Rectal smooth muscle tissue (tissue), 1 donor: ENCODE results near the gene CLDN7.
A peak's percentile ranks its signal among the peaks of the same experiment; 100 is the strongest.

Experiments
- H3K27ac ChIP-seq: one replicate; pipeline ENCODE4 v1.7.0; 2013; ENCODE audit warnings: low read depth, low read length, inconsistent platforms
- H3K27me3 ChIP-seq: one replicate; pipeline ENCODE4 v1.7.0; 2013; ENCODE audit warnings: low read length; ENCODE audit not compliant: control insufficient read depth, insufficient read depth
- H3K36me3 ChIP-seq: one replicate; pipeline ENCODE4 v1.7.0; 2013; ENCODE audit warnings: low read length; ENCODE audit not compliant: control insufficient read depth, insufficient read depth
- H3K4me1 ChIP-seq: one replicate; pipeline ENCODE4 v1.7.0; 2013; ENCODE audit warnings: low read length; ENCODE audit not compliant: control insufficient read depth, insufficient read depth
- H3K4me3 ChIP-seq: one replicate; pipeline ENCODE4 v1.7.0; 2013; ENCODE audit warnings: low read length
- H3K9ac ChIP-seq: one replicate; pipeline ENCODE4 v1.7.0; 2013; ENCODE audit warnings: low read length

CLDN7 gene

GRCh38 chr17:7217113-7217987 is 44.9 kb downstream of the CLDN7 start:
- peaks cover 3% of the 10 kb centered on the region for H3K27me3 ChIP-seq
- no peak overlapping the region for H3K9ac ChIP-seq
- H3K4me1 ChIP-seq, result peaks cover 30% of the 10 kb centered on the region
- peaks cover 5% of the 10 kb centered on the region for H3K36me3 ChIP-seq
- peak overlapping the region; percentile 77 for H3K27ac ChIP-seq
- H3K4me3 ChIP-seq, result peak overlapping the region; percentile 56

DNA sequence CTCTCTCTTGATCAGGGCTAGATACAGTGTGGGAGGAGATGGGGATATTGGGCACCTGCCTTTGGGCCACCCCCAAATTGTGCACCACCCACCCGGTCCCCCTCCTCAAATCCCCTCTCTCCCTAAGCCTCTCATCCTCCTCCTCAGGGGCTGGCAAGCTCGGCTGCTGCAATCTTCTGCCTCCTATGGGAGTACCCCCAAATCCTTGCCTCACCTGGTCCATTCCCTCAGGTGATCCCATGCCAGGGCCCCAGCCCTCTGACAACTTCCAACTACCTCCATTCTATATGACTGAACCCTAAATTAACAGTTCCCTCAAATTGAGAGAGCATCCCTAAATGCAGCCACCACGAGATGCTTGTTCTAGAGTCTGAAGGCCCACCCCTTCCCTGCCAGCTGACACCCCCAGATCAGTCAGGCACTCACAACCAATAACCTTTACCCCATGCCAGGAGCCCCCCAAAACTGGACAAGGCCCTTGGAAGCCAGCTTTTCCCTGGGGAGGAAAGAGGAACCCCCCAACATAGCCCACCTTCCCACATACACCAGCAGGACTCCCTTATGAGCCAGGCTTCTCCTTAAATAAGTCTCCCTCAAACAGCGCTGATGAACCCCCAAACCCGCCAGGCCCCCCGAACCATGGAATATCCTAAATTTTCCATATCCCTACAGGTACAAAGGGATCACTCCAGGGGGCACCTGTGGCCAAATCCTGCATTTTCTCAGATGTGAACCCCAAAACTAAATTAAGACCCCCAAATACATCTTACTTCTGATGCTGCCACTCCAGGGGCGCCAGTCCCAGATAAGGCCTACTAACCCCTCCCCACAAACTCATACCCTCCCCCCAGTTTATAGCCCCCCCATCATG is 45.8 kb downstream of the CLDN7 start:
- H3K4me1 ChIP-seq, result peaks cover 35% of the 10 kb centered on the region
- peak overlapping the region; percentile 29 for H3K27ac ChIP-seq
- no peak overlapping the region for H3K9ac ChIP-seq
- H3K4me3 ChIP-seq, result peak overlapping the region; percentile 32
- H3K36me3 ChIP-seq, result no peaks in the 10 kb centered on the region
- H3K27me3 ChIP-seq, result peaks cover 3% of the 10 kb centered on the region

DNA sequence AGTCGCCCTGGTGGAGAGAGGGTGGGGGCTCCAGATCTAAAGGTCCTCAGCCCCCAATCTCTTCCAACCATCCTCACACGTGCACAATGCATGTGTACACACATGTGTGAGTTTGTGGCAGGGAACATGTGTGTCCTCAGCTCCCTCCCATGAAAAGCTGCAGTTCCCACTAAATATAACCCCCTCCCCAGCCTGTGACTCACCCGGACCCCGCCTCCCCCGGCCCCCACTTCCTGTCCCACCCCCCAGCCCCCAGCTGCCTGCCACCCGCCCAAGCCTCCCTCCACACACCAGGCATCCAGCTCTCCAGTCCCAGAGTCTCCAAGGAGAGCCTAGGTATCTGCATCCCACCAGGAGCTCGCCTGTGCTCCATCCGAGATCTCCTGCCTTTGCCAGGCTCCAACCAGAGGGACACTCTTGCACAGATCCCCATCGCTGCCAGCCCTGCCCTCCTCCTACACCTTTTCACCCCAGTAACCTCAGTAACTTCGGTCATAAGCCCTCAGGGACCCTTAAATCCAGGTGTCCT is 46.6 kb downstream of the CLDN7 start:
- Histone ChIP-seq H3K36me3 (no peaks in the 10 kb centered on the region), H3K27ac (peak overlapping the region; percentile 87), H3K4me3 (peak overlapping the region; percentile 40), H3K27me3 (peaks cover 3% of the 10 kb centered on the region), H3K4me1 (peaks cover 30% of the 10 kb centered on the region), H3K9ac (no peak overlapping the region)

GRCh38 chr17:7215136-7215638 is 47.1 kb downstream of the CLDN7 start:
- Histone ChIP-seq H3K36me3 (no peaks in the 10 kb centered on the region), H3K27me3 (peaks cover 3% of the 10 kb centered on the region), H3K27ac (peak overlapping the region; percentile 87), H3K4me3 (peak overlapping the region; percentile 67), H3K9ac (no peak overlapping the region), H3K4me1 (peaks cover 25% of the 10 kb centered on the region)

DNA sequence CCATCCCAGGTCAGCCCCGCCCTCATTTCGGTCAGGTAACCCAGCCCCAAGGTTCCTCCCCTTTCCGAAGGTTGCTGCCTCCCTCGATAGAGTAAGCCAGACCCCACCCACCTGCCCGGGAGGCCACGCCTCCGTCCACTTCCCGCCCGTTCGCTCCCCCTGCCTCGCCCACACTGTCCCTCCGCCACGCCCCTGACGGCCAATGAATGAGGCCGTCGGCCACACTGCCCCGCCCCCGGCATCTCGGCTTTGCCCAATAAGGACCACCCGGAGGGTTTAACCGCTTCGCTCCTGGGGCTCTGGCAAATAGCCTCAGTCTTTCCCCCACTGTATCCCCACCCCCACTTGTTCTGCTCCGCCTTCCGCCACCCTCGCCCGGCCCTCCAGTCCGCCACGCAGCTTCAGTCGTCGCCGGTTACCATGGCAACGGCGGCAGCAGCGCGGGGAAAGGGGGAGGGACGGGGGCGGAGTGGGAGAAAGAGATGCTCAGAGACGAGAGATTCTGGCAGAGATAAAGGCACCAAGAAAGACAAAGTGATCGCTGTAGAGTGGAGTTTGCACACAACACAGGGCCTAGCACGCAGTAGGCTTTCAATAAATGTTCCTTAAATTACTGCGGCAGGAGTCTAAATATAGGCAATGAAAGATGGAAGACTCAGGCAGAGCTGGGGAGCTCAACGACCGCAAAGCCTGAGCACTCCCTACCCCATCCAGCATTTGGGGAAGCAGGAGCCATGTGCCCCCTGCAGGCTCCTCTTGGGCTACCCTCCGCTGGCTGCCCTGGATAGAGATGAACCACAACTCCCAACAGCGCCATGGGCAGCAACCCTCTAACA is 47.8 kb downstream of the CLDN7 start:
- Histone ChIP-seq H3K27me3 (peaks cover 3% of the 10 kb centered on the region), H3K4me1 (peaks cover 24% of the 10 kb centered on the region), H3K36me3 (no peaks in the 10 kb centered on the region), H3K4me3 (peak overlapping the region; percentile 67), H3K27ac (peak overlapping the region; percentile 87), H3K9ac (no peak overlapping the region)

DNA sequence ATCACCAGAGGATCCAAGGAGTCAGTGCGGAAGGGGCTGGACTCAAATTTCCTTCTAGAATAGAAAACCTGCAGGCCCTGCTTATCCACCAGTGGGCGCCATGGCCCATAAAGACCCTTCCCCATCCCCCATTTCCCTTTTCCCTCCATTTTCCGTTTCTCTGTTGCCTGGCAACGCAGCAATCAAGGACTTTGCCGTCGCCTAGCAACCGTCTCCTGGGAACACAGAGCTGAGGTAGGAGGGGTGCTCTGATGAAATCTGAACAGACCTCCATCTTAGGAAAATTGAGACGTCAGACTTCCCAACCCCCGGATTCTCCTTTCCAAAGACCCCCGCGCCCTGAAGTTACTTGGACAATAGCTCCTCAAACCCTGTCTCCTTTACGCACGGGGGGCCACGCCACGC is 48.4 kb downstream of the CLDN7 start:
- H3K9ac ChIP-seq, result no peak overlapping the region
- peak overlapping the region; percentile 67 for H3K4me3 ChIP-seq
- H3K36me3 ChIP-seq, result no peaks in the 10 kb centered on the region
- H3K27me3 ChIP-seq, result peaks cover 3% of the 10 kb centered on the region
- H3K4me1 ChIP-seq, result peaks cover 21% of the 10 kb centered on the region
- H3K27ac ChIP-seq, result peak overlapping the region; percentile 87

- Histone ChIP-seq H3K4me3 (no peak overlapping the region), H3K4me1 (peaks cover 17% of the 10 kb centered on the region), H3K9ac (no peak overlapping the region)
Observed at GRCh38 chr17:7211491-7212273, 50.6 kb downstream of the CLDN7 start.

More at GRCh38 chr17:7211491-7212273, 50.6 kb downstream of the CLDN7 start:
- Histone ChIP-seq H3K27ac (no peak overlapping the region), H3K27me3 (peaks cover 3% of the 10 kb centered on the region), H3K36me3 (no peaks in the 10 kb centered on the region)
